ENCODE results near the gene GRIK4.

DNA sequence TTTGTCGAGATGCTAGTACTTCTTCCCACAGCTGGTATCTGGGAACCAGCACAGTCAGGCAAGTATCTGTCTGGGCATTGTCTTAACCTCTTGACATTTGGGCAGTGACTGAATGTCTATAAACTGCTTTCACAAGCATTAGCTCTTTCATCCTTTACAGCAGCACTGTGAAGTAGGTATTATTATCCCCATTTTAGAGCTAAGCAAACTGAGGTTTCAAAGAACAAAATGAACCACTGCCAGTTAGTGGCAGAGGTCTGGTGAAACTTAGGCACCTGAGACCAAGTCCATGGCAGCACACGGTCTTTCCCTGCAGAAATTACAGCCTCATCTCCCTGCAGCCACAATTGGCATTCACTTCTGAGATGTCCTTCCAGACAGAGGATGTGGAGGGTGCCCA lies 401.4 kb downstream of the GRIK4 start:
- TF ChIP-seq SUZ12 (IDR thresholded peaks at IDR 0.05; ENCODE audit: extremely low read depth, insufficient read depth, insufficient read length), result no peak
- TF ChIP-seq YY1 (IDR thresholded peaks at IDR 0.05; ENCODE audit: insufficient read depth, insufficient read length), result no peak
- TF ChIP-seq ZNF274 (IDR thresholded peaks at IDR 0.05; ENCODE audit: low read depth, low read length), result no peak

All from NT2/D1 (cell line).